HepG2 (cell line): ENCODE results near the gene LINC00237. TPM values are rescaled to one million over a fixed set of nuclear protein-coding genes. Genes with fewer than 3 reads are reported as not detected.

Experiments used
- ATF2 ChIP-seq: sonication (generic); formaldehyde crosslinking; IDR thresholded peaks from 2 replicates; pipeline ENCODE4 v1.4.0; 2020; ENCODE audit warnings: missing genetic modification reagents
- CHD4 ChIP-seq: fragments of 200-600 bp; sonication (generic); IDR thresholded peaks from 2 replicates; pipeline ENCODE4 v1.7.0; 2017; ENCODE audit warnings: mild to moderate bottlenecking, low read length, borderline replicate concordance
- EZH2 ChIP-seq: conservative IDR thresholded peaks from 2 replicates; pipeline ENCODE4 v1.6.1; 2012; ENCODE audit warnings: mild to moderate bottlenecking, low read depth, low read length, moderate library complexity
- FOXC1 ChIP-seq: sonication (generic); formaldehyde crosslinking; IDR thresholded peaks from 2 replicates; pipeline ENCODE4 v1.8.0; 2022; ENCODE audit warnings: mild to moderate bottlenecking, missing genetic modification reagents, borderline replicate concordance
- GABPA ChIP-seq, 2 experiments: IDR thresholded peaks; 2 replicates each; pipeline ENCODE4 v1.6.1; 2011 to 2016; ENCODE audit warnings: low read depth in 2 of 2, low read length in 1 of 2, missing biosample characterization in 1 of 2, missing genetic modification characterization in 1 of 2
- GATA4 ChIP-seq: sonication (generic); IDR thresholded peaks from 2 replicates; pipeline ENCODE4 v1.6.1; 2016; ENCODE audit warnings: antibody characterized with exemption, low read depth, borderline replicate concordance
- HINFP ChIP-seq: sonication (generic); formaldehyde crosslinking; IDR thresholded peaks from 2 replicates; pipeline ENCODE4 v1.4.0; 2020; ENCODE audit warnings: low read depth, mild to moderate bottlenecking, missing genetic modification reagents
- HNRNPLL ChIP-seq: fragments of 200-400 bp; formaldehyde crosslinking; IDR thresholded peaks from 2 replicates; pipeline ENCODE4 v1.6.1; 2017; ENCODE audit warnings: mild to moderate bottlenecking, low read depth, low read length; ENCODE audit not compliant: poor library complexity, severe bottlenecking
- KDM2A ChIP-seq: sonication (generic); formaldehyde crosslinking; IDR thresholded peaks from 2 replicates; pipeline ENCODE4 v1.4.0; 2020; ENCODE audit warnings: low read depth, missing genetic modification reagents, borderline replicate concordance
- KDM5A ChIP-seq: fragments of 200-600 bp; sonication (generic); IDR thresholded peaks from 2 replicates; pipeline ENCODE4 v1.7.0; 2018; ENCODE audit warnings: antibody characterized with exemption, mild to moderate bottlenecking, low read length, borderline replicate concordance
- POLR2AphosphoS5 ChIP-seq: IDR thresholded peaks from 2 replicates; pipeline ENCODE4 v1.6.1; 2012; ENCODE audit warnings: low read depth, low read length
- PRDM10 ChIP-seq: sonication (generic); formaldehyde crosslinking; IDR thresholded peaks from 2 replicates; pipeline ENCODE4 v1.4.0; 2020; ENCODE audit warnings: low read depth, missing genetic modification reagents
- RFX1 ChIP-seq: fragments of 450-650 bp; IDR thresholded peaks from 2 replicates; pipeline ENCODE4 v1.6.1; 2017
- SMC3 ChIP-seq: IDR thresholded peaks from 2 replicates; pipeline ENCODE4 v1.6.1; 2011; ENCODE audit warnings: low read length, improper control_type of control experiment
- STAG1 ChIP-seq: sonication (generic); formaldehyde crosslinking; IDR thresholded peaks from 2 replicates; pipeline ENCODE4 v1.4.0; 2020; ENCODE audit warnings: missing genetic modification reagents
- TEAD3 ChIP-seq: optimal IDR thresholded peaks from 2 replicates; pipeline ENCODE3; 2016; ENCODE audit warnings: borderline replicate concordance
- ZNF605 ChIP-seq: sonication (generic); formaldehyde crosslinking; IDR thresholded peaks from 2 replicates; pipeline ENCODE4 v1.8.0; 2022; ENCODE audit warnings: mild to moderate bottlenecking, missing genetic modification reagents
- ZNF672 ChIP-seq: sonication (generic); formaldehyde crosslinking; IDR thresholded peaks from 2 replicates; pipeline ENCODE4 v1.8.1; 2022; ENCODE audit warnings: missing genetic modification reagents
- ZNF674 ChIP-seq: sonication (generic); formaldehyde crosslinking; IDR thresholded peaks from 2 replicates; pipeline ENCODE4 v1.5.0; 2020; ENCODE audit warnings: low read depth, mild to moderate bottlenecking, missing genetic modification reagents
- polyA plus RNA-seq, 8 experiments: library from polyadenylated mRNA; depleted of rRNA in 3 of 8; stranded (reverse) in 7 of 8; unstranded in 1 of 8; fragments of >200 nt; fragmentation: Illumina TruSeq in 4 of 8; extraction: Trizol in 4 of 8; gene quantifications; 2 replicates each; pipeline versions ENCODE4 v1.2.1 to v1.2.3, GENCODE V29; 2011 to 2016; ENCODE audit warnings: low read depth in 4 of 8, missing spikeins in 1 of 8, mixed read lengths in 1 of 8; ENCODE audit not compliant: insufficient read depth in 1 of 8
- total RNA-seq, 5 experiments: library from RNA; depleted of rRNA; stranded (reverse); fragments of >200 nt; fragmentation: Illumina TruSeq; extraction: Trizol; gene quantifications; 2 replicates each; pipeline ENCODE4 v1.2.3, GENCODE V29; 2016; ENCODE audit warnings: low read depth in 1 of 5
- TF ChIP-seq, protein P1 (sequence below): sonication (generic); formaldehyde crosslinking; IDR thresholded peaks from 2 replicates; pipeline ENCODE4 v1.4.0; 2020; ENCODE audit warnings: mild to moderate bottlenecking, missing genetic modification reagents

Gene LINC00237
- total and polyA plus RNA-seq, 2 of the 13 experiments (the other 11 are each of a cell fraction or from before 2014, with no cell fraction given): not detected

GRCh38 chr20:21125072-21125848 is 19.1 kb upstream of the LINC00237 start (continued):
- peak; percentile 73; the same call in 1 of the 2 replicates for TF ChIP-seq KDM5A
- no peak for TF ChIP-seq GATA4
- peak; percentile 59; the same call in 1 of the 2 replicates for TF ChIP-seq HINFP (CRISPR knock-in tag)
- 0 out of 2 replicates have a peak, but pooled peaks have one; percentile 56 for TF ChIP-seq FOXC1 (CRISPR knock-in tag)
- TF ChIP-seq GABPA (IDR thresholded peaks at IDR 0.05; ENCODE audit: low read depth, low read length): no peak
- TF ChIP-seq GABPA (CRISPR knock-in tag; IDR thresholded peaks at IDR 0.05; ENCODE audit: low read depth): no peak
- TF ChIP-seq STAG1 (CRISPR knock-in tag): peak; percentile 43
- TF ChIP-seq ZNF672 (CRISPR knock-in tag): peak; percentile 17; the same call in 1 of the 2 replicates
- TF ChIP-seq CHD4: peak; percentile 62; the same call in 1 of the 2 replicates
- TF ChIP-seq SMC3: peak; percentile 41
- no peak for TF ChIP-seq RFX1
- TF ChIP-seq, protein P1, sequence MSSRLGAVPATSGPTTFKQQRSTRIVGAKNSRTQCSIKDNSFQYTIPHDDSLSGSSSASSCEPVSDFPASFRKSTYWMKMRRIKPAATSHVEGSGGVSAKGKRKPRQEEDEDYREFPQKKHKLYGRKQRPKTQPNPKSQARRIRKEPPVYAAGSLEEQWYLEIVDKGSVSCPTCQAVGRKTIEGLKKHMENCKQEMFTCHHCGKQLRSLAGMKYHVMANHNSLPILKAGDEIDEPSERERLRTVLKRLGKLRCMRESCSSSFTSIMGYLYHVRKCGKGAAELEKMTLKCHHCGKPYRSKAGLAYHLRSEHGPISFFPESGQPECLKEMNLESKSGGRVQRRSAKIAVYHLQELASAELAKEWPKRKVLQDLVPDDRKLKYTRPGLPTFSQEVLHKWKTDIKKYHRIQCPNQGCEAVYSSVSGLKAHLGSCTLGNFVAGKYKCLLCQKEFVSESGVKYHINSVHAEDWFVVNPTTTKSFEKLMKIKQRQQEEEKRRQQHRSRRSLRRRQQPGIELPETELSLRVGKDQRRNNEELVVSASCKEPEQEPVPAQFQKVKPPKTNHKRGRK (CRISPR knock-in tag): no peak
- no peak for TF ChIP-seq KDM2A (CRISPR knock-in tag)
- no peak for TF ChIP-seq HNRNPLL
- peak; percentile 11; the same call in 1 of the 2 replicates for TF ChIP-seq ATF2 (CRISPR knock-in tag)
- TF ChIP-seq ZNF605 (CRISPR knock-in tag): no peak
- TF ChIP-seq POLR2AphosphoS5: peak; percentile 94
- peak; percentile 90 for TF ChIP-seq PRDM10 (CRISPR knock-in tag)
- no peak for TF ChIP-seq EZH2
- TF ChIP-seq ZNF674 (CRISPR knock-in tag): no peak; the same call in none of the 2 replicates
- peak; percentile 57 for TF ChIP-seq TEAD3 (CRISPR knock-in tag)
